Left lobe of liver (tissue), 2 donors: Measurements from ENCODE around the gene C10orf90. TPM values are rescaled to one million over a fixed set of nuclear protein-coding genes. Genes with fewer than 3 reads are reported as not detected.

Experiments
- ATAC-seq: fragments of 200-7000 bp; cut with Tn5 transposase; one replicate; pipeline ENCODE4 v1.9.1; 2020; ENCODE audit warnings: mild to moderate bottlenecking, moderate library complexity
- DNase-seq: peaks from one replicate; pipeline ENCODE4 v3.0.0-alpha.2; 2020; ENCODE audit warnings: low spot score
- total RNA-seq: library from RNA; stranded (reverse); gene quantifications from one replicate; pipeline ENCODE4 v1.2.1, GENCODE V29; 2021
- donor health status: DM: no; HTN: no; CAD: no; lungs with moderate emphysema.
- donor health status: DM: no; HTN: yes; CAD: no.

The C10orf90 gene
- total RNA-seq, 1 donor from 2014 or later, result 0.18 TPM

- DNase-seq (no peak), ATAC-seq (no peak)
These were observed 230.6 kb downstream of the C10orf90 start for GRCh38 chr10:126439942-126440341.

GRCh38 chr10:126438407-126438783 is 232.1 kb downstream of the C10orf90 start:
- no peak for ATAC-seq
- no peak for DNase-seq

- DNase-seq (no peak), ATAC-seq (no peak)
These were observed 232.7 kb downstream of the C10orf90 start for GRCh38 chr10:126437635-126438406.

GRCh38 chr10:126434235-126434634 is 236.3 kb downstream of the C10orf90 start:
- no peak for ATAC-seq
- DNase-seq, result no peak

- no peak for DNase-seq
- ATAC-seq, result no peak
These were observed 237.1 kb downstream of the C10orf90 start for GRCh38 chr10:126433351-126433750.

DNA sequence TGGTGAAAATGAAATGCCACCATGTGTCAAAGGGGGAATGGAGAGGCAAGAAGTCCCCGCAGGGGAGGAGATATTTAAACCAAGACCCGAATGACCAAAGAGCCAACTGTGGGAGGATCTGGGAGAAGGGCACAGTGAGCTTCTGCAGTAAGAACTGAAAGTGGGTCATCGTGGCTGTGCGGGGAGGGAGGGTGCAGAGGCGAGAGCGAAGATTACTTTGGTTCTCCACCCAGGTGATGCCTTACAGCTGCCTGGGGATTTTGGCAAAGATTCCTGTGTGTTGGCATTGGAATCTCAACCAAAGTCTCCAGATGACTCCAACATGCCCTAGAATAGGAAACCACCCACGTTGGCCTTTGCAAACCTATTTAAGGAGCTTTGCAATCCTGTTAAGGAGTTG is 238.0 kb downstream of the C10orf90 start:
- DNase-seq (no peak), ATAC-seq (no peak)

GRCh38 chr10:126431816-126432215 is 238.7 kb downstream of the C10orf90 start:
- no peak for ATAC-seq

DNA sequence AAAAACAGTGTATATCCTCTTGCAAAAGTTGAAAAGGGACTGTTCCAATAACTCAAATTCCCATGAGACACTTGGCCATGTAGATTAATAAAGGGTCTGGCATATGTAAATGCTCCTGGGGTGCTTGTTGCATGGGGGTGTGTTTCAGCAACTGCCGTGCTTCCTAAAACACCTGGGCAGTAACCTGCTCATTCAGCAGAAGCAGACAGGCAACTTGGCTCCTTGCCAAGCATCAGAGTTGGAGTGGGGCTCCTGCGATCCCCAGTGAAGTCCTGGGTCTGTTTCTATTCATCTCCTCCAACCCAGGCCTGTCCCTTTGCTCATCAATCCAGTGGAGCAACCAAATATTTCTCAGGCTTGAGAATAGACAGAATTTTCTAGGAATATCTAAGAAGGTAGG is 240.0 kb downstream of the C10orf90 start:
- DNase-seq (no peak), ATAC-seq (no peak)

More at GRCh38 chr10:126431816-126432215, 238.7 kb downstream of the C10orf90 start:
- no peak for DNase-seq

DNA sequence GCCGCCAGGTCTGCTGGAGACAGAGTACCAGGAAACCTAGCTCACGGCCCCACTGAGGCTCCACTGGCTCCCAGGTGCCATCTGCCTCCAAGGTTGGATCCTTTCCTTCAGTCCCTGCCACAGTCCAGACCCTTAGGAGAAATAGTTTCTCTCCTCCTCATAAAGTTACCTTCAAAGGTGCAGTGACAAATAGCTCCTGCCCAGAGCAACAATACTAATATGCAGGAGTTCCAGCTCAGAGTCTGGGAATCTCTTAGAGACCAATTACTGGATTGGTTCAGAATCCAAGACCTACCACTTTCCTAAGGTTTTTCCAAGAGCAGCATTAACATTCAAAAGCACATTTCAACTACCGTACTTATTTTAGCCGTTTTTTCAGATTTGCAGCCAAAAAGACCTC is 241.2 kb downstream of the C10orf90 start:
- ATAC-seq, result no peak
- no peak for DNase-seq

DNA sequence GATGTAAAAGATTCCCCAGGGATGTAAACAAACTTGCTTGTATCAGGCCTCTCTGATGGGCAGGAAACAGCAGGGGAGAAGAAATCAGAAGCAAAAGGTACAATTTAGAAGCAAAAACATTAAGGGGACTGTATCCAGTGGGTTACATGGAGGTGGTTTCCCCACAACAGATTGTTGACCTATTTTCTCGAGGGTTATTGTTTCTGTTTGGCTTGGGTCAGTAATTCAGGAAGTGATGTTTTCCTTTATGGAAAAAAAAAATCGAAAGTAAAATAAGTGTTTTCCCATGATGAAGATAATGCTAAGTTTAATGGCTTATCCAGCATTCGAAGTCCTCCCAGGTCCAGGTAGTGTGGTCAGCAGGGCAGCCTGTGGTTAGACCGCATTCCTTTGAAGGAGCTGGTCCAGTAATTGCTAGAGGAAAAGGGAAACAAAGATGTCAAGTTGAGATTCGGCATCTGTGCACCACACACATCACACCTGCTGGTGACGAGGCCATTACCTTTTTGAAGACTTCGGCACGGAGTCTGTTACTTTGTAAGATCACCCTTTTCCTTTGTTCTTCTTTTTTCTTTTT is 244.9 kb downstream of the C10orf90 start:
- no peak for DNase-seq
- no peak for ATAC-seq

GRCh38 chr10:126425032-126425431 is 245.5 kb downstream of the C10orf90 start:
- ATAC-seq, result no peak
- DNase-seq, result no peak

DNA sequence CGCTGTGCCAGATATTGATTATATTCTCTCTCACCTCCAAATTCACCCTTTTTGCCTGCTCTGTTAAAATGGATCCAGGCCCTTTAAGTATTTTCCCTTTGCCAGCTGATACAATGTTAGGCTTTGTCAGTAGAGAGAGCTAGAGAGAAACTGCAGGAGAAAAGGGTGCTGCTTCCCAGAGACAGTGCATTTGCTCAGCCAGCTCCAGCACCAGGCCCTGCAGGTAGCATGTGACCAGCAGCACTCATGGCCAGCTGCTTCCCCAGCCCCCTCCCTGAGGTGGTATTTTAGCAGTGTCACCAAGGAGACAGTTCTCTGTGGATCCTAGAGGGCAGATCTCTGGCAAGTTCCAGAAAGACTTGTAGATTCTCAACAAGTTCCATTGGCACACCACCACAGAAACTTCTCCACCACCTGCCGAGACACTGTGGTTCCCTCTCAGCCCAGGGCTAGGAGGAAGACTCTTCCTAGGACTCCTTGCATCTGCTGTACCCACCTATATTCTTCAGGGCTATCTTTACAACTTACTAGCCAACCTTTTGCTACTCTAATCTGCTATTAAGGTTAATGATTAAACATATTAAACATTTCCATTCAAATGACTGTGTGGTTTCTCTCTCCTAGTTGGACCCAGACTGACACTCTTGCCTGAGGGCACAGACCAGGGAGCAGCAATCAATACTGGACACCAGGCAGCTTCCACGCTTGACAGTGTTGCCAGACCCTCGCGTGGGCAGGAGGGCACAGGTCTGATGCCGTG is 246.6 kb downstream of the C10orf90 start:
- peak; percentile 40 for ATAC-seq

GRCh38 chr10:126422567-126422966 is 247.9 kb downstream of the C10orf90 start:
- no peak for DNase-seq
- no peak for ATAC-seq

More for the DNA sequence above, 246.6 kb downstream of the C10orf90 start:
- DNase-seq, result no peak

DNA sequence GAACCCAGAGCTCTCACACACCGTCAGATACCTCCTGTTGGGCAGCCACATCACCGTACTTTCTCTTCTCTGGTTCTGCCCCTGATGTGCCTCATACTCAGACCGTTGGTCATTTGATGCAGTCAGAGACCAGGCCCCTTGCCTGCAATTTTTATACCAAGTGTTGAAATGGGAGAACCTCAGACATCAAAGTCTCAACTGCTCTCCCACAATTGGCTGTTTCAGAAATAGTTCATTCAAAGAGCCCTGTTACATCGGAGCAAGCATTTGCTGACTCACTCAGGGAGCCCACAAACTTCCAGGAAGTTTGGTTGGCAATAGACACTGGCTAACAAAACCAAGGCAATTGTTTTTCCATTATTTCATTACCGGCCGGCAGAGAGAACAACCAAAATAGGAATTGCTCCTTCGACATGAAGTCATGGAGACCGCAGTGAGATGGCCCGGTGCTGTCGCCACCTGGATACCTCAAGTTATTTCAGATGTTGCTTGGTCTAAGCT is 248.7 kb downstream of the C10orf90 start:
- ATAC-seq, result no peak
- no peak for DNase-seq

- ATAC-seq (no peak), DNase-seq (no peak)
These were observed 249.8 kb downstream of the C10orf90 start for GRCh38 chr10:126420567-126421300.

DNA sequence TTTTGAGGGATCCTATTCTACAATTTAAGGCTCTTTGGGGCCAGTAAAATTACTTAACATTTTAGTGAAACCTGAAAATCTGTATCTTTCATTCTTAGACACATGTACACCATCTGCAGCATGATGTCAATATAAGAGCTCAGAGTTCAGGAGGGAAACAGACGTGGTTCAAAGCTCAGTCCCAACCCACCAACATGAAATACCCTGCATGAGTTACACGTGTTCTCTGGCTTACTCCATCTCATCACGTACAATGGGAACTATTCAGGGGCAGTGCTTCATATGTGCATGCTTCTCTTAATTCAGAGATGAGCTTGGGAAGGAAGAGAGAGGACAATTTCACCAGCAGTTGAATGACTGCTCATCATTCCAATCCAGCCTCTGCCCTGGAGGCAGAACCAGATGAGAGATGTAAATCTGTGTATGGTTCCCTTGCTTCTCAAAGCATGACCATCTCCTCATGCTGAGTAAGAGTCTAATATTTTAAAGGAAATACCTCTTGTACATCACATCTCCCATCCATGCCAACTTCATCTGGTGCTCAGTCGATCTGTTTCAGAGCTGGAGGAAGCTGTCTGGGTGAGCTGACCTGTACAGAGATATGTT is 253.2 kb downstream of the C10orf90 start:
- DNase-seq (no peak), ATAC-seq (no peak)

DNA sequence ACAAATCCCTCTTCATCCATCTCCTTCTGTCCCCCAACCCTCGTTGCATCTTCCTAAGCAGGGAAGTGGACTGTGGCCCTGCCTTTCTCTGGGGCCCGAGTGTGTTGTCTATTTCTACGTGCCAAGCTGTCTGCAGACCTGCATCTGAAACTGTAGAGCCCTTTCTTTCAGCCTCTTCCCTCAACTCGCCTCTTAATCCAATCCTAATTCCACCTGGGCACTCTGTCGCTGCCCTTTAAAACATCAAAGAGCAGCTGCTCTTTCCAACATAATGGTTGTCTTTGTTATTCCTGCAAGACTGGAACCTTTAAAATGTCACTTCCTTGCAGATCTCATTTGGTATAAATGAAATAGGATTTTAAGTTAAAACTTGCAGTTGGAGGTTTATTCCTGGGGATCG is 260.7 kb downstream of the C10orf90 start:
- ATAC-seq (no peak), DNase-seq (no peak)

GRCh38 chr10:126408953-126409641 is 261.4 kb downstream of the C10orf90 start:
- no peak for DNase-seq

DNA sequence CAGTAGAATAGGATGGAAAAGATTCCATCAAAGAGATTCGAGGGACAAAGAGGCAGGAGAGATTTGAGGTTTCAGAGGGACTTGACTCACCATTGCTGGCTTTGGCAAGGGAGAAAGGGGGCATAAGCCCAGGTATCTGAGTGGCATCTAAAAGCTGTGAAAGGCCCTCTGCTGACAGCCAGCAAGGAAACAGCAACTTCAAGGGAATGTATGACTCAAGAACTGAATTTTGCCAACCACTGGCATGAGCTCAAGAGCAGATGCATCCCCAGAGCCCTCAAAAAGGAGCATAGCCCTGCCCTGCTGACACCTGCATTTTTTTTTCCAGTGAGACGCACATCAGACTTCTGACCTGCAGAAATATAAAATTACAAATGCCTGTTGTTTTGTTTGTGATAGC is 262.7 kb downstream of the C10orf90 start:
- DNase-seq (no peak), ATAC-seq (no peak)

More at GRCh38 chr10:126408953-126409641, 261.4 kb downstream of the C10orf90 start:
- no peak for ATAC-seq

DNA sequence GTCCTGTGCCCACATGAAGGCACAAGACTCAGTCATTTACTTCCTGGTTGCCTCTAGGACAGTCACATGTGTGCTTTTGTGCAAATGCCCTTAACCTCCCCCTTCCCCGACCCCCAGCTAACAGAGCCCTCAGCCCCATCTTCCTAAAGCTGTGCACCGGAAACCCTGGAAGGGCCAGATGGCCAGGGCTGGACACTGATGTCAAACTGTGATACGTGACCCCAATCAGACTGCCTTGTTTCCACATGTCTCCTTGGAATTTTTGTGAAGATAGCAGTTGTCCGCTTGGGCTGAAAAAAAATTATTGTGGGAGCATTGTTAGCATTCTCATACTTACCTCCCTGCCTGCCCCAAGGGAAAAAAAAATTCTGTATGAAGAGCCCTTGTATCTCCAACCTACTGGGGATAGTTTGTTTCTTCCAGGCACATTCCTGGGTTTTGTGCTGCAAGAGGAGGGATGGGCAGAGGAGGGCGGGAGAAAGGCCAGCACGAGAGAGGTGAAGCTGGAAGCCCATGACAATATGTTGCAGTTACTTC is 265.2 kb downstream of the C10orf90 start:
- no peak for DNase-seq
- ATAC-seq, result no peak
